Tibial nerve (tissue), 4 donors: ENCODE measurements around the gene MET. TPM values are rescaled to one million over a fixed set of nuclear protein-coding genes. Genes with fewer than 3 reads are reported as not detected.

Experiments used
- DNase-seq, 2 donors: peaks; one replicate each; pipeline ENCODE4 v3.0.0-alpha.2; 2019; ENCODE audit warnings: low spot score in 2 of 2
- H3K27ac ChIP-seq, 4 donors: fragments of 200-600 bp; sonication (generic) in 3 of 4; one replicate each; pipeline ENCODE4 v1.5.1; 2017 to 2019; ENCODE audit warnings: mild to moderate bottlenecking in 1 of 4
- H3K27me3 ChIP-seq, 2 donors: fragments of 200-600 bp; sonication (generic) in 1 of 2; one replicate each; pipeline versions ENCODE4 v1.5.1 to v1.6.0; 2017 to 2019
- H3K36me3 ChIP-seq, 3 donors: fragments of 200-600 bp; sonication (generic); one replicate each; pipeline ENCODE4 v1.5.1; 2018 to 2019
- H3K4me1 ChIP-seq, 4 donors: fragments of 200-600 bp; sonication (generic) in 3 of 4; one replicate each; pipeline ENCODE4 v1.5.1; 2017 to 2019
- H3K4me3 ChIP-seq, 4 donors: fragments of 200-600 bp; sonication (generic) in 3 of 4; one replicate each; pipeline ENCODE4 v1.5.1; 2017 to 2019; ENCODE audit warnings: mild to moderate bottlenecking in 1 of 4, moderate library complexity in 1 of 4
- H3K9me3 ChIP-seq, 4 donors: fragments of 200-600 bp; sonication (generic) in 3 of 4; one replicate each; pipeline ENCODE4 v1.5.1; 2017 to 2019
- EP300 ChIP-seq, 2 donors: sonication (generic); formaldehyde crosslinking; IDR thresholded peaks; one replicate each; pipeline ENCODE4 v1.6.1; 2017; ENCODE audit warnings: antibody characterized with exemption in 2 of 2, mild to moderate bottlenecking in 1 of 2
- POLR2A ChIP-seq, 2 donors: fragments of 450-650 bp; IDR thresholded peaks; one replicate each; pipeline ENCODE4 v1.6.1; 2017; ENCODE audit warnings: antibody characterized with exemption in 2 of 2, mild to moderate bottlenecking in 2 of 2, moderate library complexity in 2 of 2
- WGBS, 2 donors: methylation state at CpG; one replicate each; pipeline ENCODE4 v1.1.5; 2018; 5-methylcytosine and 5-hydroxymethylcytosine counted together
- total RNA-seq, 4 donors: library from RNA; depleted of rRNA; stranded (reverse); fragments of >200 nt; gene quantifications; one replicate each; pipeline ENCODE4 v1.1.0, GENCODE V29; 2016
- TF ChIP-seq, protein P1 (sequence below), 5 experiments: fragments of 200-600 bp in 3 of 5; fragments of 450-650 bp in 2 of 5; sonication (generic) in 3 of 5; IDR thresholded peaks; one replicate each; pipeline ENCODE4 v1.5.1; 2016 to 2019; ENCODE audit warnings: antibody characterized with exemption in 5 of 5, mild to moderate bottlenecking in 3 of 5, moderate library complexity in 2 of 5

MET gene
- total RNA-seq, 4 donors from 2014 or later = 22.6 to 49.8 (median 37.1) TPM

DNA sequence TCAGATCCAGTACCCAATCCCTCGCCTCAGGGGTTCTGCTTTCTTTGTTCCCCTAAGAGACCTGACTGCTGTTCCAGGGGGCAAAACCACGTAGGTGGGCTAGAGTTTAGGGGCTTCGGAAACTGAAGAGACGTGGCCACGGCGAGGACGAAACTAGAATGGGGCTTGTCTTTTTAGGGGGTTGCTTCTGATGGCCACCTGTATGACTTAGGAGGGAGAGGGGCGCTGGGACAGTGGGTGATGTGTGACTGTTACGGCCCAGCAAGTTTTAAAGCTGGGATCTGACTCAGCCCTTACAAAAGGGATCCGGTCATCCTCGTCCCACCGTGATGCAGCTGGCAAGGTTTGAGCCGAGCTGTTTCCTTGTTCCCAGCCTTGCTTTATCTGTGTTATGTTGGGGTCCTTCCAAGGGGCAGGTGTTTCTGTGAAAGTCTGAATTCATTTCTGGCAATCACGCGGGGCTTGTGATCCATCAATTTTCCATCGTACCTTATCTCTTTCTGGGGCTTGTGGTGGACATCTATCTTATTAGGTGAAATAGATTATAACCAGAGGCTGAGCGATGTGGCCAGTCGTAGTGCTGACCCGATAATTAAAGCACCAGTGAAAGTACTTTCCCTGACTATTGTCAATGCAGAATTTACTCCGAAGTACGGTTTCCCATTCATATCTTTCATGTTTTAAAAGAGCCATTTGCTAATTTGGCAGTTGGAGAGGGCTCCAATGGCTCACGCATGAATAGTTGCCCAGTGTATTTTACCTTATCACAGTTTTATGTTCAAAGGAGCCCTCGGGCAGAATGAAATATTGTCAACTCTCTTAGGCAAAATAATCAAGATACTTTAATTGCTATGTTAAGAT, 830 bp downstream of the MET start:
- no peaks in the 10 kb centered on the region for H3K27me3 ChIP-seq
- peak overlapping the region; percentile 79 to 95 (median 86) for H3K27ac ChIP-seq
- H3K4me1 ChIP-seq = peaks cover 0 to 46% (median 3%) of the 10 kb centered on the region in 4 donors
- H3K9me3 ChIP-seq = no peaks in the 10 kb centered on the region
- 19 to 28% methylated on average over 23 of the region's 23 CpGs for WGBS, 2 donors
- no peak for TF ChIP-seq EP300 (IDR thresholded peaks at IDR 0.05)
- TF ChIP-seq POLR2A (IDR thresholded peaks at IDR 0.05) = no peak
- TF ChIP-seq, protein P1, sequence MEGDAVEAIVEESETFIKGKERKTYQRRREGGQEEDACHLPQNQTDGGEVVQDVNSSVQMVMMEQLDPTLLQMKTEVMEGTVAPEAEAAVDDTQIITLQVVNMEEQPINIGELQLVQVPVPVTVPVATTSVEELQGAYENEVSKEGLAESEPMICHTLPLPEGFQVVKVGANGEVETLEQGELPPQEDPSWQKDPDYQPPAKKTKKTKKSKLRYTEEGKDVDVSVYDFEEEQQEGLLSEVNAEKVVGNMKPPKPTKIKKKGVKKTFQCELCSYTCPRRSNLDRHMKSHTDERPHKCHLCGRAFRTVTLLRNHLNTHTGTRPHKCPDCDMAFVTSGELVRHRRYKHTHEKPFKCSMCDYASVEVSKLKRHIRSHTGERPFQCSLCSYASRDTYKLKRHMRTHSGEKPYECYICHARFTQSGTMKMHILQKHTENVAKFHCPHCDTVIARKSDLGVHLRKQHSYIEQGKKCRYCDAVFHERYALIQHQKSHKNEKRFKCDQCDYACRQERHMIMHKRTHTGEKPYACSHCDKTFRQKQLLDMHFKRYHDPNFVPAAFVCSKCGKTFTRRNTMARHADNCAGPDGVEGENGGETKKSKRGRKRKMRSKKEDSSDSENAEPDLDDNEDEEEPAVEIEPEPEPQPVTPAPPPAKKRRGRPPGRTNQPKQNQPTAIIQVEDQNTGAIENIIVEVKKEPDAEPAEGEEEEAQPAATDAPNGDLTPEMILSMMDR (IDR thresholded peaks at IDR 0.05) = no peak
- DNase-seq = peak in 1 of 2 donors; percentile 37
- peak overlapping the region; percentile 46 to 74 (median 58) for H3K4me3 ChIP-seq
- H3K36me3 ChIP-seq = no peaks in the 10 kb centered on the region

DNA sequence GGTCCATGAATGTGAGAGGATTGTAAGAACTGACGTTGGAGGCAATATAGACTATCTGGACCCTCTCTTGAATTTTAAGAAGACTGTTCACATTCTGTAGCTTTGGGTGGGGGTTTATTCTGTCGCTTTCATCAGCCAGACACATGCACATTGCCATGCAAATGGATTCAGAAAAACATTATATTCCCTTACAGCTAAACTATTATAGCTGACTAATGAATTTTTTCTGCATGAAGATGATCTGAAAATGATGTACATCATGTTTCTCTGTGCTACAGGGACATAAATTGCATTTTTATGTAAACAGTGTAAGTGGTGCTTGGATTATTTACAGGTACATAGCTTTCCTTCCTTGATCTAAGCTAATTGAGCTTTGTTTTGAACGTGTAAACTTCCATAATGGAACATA, 1.5 kb downstream of the MET start:
- TF ChIP-seq POLR2A (IDR thresholded peaks at IDR 0.05) = no peak
- no peak for TF ChIP-seq EP300 (IDR thresholded peaks at IDR 0.05)
- TF ChIP-seq, protein P1 (IDR thresholded peaks at IDR 0.05) = no peak
- Histone ChIP-seq H3K36me3 (no peaks in the 10 kb centered on the region), H3K4me1 (peaks cover 0 to 49% (median 3%) of the 10 kb centered on the region in 4 donors), H3K4me3 (peak overlapping the region; percentile 46 to 74 (median 58)), H3K27me3 (no peaks in the 10 kb centered on the region), H3K27ac (peak overlapping the region; percentile 79 to 95 (median 86)), H3K9me3 (no peaks in the 10 kb centered on the region)
- DNase-seq = no peak
- 42 to 45% methylated on average over 3 of the region's 3 CpGs for WGBS, 2 donors

DNA sequence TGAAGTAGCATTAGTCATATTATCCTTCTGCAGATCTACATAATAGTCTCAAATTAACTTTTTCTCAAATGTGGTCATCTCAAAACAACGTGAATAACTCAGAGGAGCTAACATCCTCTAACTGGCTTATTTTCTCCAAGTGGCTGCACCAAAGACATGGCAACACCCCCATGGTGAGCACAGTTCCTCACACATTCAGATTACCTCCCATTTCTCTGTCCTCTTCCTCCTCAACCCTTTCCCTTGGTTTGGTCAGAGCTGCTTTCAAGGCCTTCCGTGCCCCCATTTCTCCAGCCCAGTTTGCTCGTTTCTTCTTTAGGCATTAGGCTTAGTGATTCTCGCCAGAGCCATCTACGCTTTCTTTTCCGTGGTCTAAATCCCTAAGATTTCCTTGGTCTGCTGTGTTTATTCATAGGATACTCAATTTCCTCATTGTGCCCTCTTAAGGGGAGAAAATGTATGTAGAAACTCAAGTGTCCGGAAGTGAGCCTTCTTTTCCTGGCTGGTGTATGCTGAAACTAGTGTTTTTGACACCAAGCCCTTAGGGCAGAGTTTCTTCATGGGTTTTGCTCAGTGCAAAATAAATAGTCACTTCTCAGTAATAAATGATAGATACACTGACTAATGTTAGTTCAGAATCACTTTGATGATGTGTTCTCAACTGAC, 2.6 kb downstream of the MET start:
- Histone ChIP-seq H3K27me3 (no peaks in the 10 kb centered on the region), H3K4me3 (peak overlapping the region in 2 of 4 donors; percentile 21 to 74)
- TF ChIP-seq EP300 (IDR thresholded peaks at IDR 0.05) (no peak), POLR2A (IDR thresholded peaks at IDR 0.05) (no peak)
- TF ChIP-seq, protein P1 (IDR thresholded peaks at IDR 0.05) = no peak

DNA sequence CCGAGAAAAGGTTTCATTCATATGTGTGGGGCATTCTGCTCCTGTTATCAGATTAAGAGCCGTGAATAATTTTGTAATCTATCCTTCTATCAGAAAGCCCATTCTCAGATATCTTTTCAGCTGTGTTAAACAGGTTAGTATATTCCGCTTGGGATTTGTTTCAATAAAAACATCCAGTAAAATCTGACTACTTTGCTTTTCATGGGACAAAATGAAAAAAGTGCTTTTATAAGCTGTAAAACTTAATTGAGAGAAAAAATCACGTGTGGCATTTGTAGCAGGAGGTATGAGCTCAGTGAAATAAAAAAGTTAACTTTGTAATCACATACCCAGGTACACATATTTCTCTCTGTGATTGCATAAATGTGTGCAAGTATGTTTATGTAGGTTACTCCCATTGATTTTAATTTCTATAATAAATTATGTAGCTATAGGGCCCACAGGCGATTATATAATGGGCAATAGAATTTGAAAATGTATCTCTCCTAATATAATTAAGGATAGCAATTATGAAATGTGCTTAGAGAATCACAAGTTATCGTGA, 3.9 kb downstream of the MET start:
- Histone ChIP-seq H3K4me3 (no peak overlapping the region), H3K4me1 (peaks cover 0 to 53% (median 3%) of the 10 kb centered on the region in 4 donors), H3K27ac (no peak overlapping the region), H3K36me3 (no peaks in the 10 kb centered on the region), H3K27me3 (no peaks in the 10 kb centered on the region), H3K9me3 (no peaks in the 10 kb centered on the region)
- no peak for DNase-seq
- TF ChIP-seq POLR2A (IDR thresholded peaks at IDR 0.05) = no peak
- no peak for TF ChIP-seq EP300 (IDR thresholded peaks at IDR 0.05)
- TF ChIP-seq, protein P1 (IDR thresholded peaks at IDR 0.05) = no peak
- WGBS, 2 donors = 86 to 87% methylated on average over 6 of the region's 6 CpGs

More for the DNA sequence above, 2.6 kb downstream of the MET start:
- Histone ChIP-seq H3K4me1 (peaks cover 0 to 56% (median 3%) of the 10 kb centered on the region in 4 donors), H3K9me3 (no peaks in the 10 kb centered on the region), H3K36me3 (no peaks in the 10 kb centered on the region), H3K27ac (peak overlapping the region in 2 of 4 donors; percentile 89 to 95)
- no peak for DNase-seq
- WGBS, 2 donors = 62% methylated on average over 7 of the region's 7 CpGs
